Measurements from ENCODE around the gene NPBWR2.

The NPBWR2 gene

GRCh38 chr20:64114356-64114971 lies 7.1 kb upstream of the NPBWR2 start:
- H3K4me3 ChIP-seq (ENCODE audit: low read depth, low read length), result no peak overlapping the region
- TF ChIP-seq, protein P1, sequence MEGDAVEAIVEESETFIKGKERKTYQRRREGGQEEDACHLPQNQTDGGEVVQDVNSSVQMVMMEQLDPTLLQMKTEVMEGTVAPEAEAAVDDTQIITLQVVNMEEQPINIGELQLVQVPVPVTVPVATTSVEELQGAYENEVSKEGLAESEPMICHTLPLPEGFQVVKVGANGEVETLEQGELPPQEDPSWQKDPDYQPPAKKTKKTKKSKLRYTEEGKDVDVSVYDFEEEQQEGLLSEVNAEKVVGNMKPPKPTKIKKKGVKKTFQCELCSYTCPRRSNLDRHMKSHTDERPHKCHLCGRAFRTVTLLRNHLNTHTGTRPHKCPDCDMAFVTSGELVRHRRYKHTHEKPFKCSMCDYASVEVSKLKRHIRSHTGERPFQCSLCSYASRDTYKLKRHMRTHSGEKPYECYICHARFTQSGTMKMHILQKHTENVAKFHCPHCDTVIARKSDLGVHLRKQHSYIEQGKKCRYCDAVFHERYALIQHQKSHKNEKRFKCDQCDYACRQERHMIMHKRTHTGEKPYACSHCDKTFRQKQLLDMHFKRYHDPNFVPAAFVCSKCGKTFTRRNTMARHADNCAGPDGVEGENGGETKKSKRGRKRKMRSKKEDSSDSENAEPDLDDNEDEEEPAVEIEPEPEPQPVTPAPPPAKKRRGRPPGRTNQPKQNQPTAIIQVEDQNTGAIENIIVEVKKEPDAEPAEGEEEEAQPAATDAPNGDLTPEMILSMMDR (conservative IDR thresholded peaks at IDR 0.05; ENCODE audit: low read depth, low read length), result no peak
- DNase-seq (ENCODE audit: low read depth), result no peak

- no peak overlapping the region for H3K4me3 ChIP-seq (ENCODE audit: low read depth, low read length)
- DNase-seq (ENCODE audit: low read depth), result no peak
- TF ChIP-seq, protein P1 (conservative IDR thresholded peaks at IDR 0.05; ENCODE audit: low read depth, low read length), result no peak
These were observed 6.5 kb upstream of the NPBWR2 start for GRCh38 chr20:64113796-64114355.

DNA sequence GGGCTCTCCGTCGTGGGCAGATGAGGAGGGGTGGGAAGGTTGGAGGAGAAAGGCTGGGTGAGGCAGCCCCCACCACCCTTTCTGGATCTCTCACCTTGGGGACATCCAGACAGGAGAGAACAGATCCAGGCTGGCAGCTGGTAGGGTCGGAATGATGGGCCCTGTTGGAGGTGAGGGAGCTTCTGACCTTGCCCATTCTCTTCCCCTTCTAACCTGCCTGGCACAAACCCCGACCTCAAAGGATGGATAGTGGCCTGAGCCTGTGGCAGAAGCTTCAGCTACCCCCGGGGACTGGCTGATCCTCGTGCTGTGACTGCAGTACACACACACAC lies 6.0 kb upstream of the NPBWR2 start:
- no peak overlapping the region for H3K4me3 ChIP-seq (ENCODE audit: low read depth, low read length)
- TF ChIP-seq, protein P1 (conservative IDR thresholded peaks at IDR 0.05; ENCODE audit: low read depth, low read length), result no peak
- no peak for DNase-seq (ENCODE audit: low read depth)

DNA sequence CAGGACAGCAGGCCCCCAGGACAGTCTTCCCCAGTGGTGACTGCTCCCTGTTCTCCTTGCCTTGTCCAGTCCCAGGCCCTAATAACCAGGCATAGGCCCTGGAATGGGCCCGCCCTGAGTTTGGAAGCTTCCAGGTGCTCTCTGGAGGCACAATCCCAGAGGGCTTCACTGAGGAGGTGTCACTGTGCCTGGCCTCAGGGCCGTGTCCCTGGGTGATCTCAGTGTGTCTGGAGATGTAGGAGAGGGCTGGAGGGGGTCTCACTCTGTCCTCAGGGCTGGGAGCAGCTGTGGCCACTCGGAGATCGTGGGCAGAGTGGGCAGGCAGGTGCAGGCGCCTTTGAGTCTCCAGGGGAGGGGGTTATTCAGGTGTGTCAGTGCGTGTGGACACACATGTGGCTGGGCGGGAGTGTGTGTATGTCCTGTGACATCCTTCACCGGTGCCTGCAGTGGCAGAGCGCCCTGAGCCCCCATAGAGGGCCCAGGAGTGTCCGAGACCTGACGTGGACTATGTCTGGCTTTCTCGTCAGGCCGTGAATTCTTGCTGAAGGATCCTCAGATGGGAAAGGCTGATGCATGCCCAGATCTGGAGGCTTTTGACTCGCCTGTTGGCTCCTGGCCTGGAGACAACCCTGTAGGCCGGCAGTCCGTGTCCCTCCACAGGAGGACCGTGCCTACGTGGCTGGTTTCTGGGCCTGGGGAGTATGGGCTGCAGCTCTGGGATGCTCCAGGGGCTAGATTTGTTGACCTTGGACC lies 5.5 kb upstream of the NPBWR2 start:
- TF ChIP-seq, protein P1 (conservative IDR thresholded peaks at IDR 0.05; ENCODE audit: low read depth, low read length), result no peak
- no peak for DNase-seq (ENCODE audit: low read depth)

DNA sequence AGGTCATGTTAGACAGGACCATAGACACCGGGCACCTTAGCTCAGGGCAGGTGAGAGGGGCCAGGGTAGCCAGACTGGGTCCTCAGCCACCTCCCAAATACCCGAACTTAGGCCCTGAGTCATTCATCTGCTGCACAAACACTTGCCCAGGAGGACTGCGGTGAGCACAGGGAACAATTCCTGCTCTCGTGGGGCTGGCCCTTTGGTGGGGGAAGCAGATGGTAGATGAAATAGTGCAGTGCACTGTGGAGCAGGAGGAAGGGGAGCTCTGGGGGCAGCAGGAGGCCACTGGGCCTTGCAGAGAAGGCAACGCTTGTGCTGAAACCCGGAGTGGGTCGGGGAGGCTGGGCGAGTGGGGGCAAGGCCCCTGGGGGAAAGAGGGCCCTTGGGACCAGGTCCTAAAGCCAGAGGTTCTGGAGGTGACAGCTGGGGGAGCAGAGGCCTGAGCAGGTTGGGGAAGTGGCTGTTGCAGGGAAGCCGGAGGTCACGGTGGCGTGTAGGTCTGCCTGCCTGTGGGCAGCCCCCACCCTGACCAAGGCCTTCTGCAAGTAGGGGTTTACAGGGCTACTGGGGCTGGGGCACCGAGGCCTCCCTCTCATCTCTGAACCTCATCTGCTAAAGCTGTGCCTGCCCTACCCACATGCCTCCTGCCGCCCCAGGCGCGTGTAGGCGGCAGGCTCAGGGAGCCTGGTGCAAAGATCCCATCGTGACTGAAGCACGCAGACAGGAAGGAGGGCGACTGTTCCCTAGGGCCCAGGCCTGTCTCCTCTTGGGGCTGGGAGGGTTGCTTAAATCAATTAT lies 4.7 kb upstream of the NPBWR2 start:
- TF ChIP-seq, protein P1 (conservative IDR thresholded peaks at IDR 0.05; ENCODE audit: low read depth, low read length), result no peak
- H3K4me3 ChIP-seq (ENCODE audit: low read depth, low read length), result no peak overlapping the region
- no peak for DNase-seq (ENCODE audit: low read depth)

More for the DNA sequence above, 5.5 kb upstream of the NPBWR2 start:
- no peak overlapping the region for H3K4me3 ChIP-seq (ENCODE audit: low read depth, low read length)

- no peak overlapping the region for H3K4me3 ChIP-seq (ENCODE audit: low read depth, low read length)
- TF ChIP-seq, protein P1 (conservative IDR thresholded peaks at IDR 0.05; ENCODE audit: low read depth, low read length), result no peak
- no peak for DNase-seq (ENCODE audit: low read depth)
These were observed 3.2 kb upstream of the NPBWR2 start for GRCh38 chr20:64110411-64111068.

Data from choroid plexus epithelial cell (primary cell).